Right lobe of liver (tissue), 4 donors: ENCODE results near the gene FNDC3B.

ENCODE experiments used
- POLR2A ChIP-seq: fragments of 450-650 bp; IDR thresholded peaks from one replicate; pipeline ENCODE4 v1.6.1; 2017; ENCODE audit warnings: antibody characterized with exemption, mild to moderate bottlenecking
- TF ChIP-seq, protein P1 (sequence below), 4 donors: fragments of 200-600 bp in 3 of 4; fragments of 450-650 bp in 1 of 4; IDR thresholded peaks; one replicate each; pipeline versions ENCODE4 v1.5.1 to v1.8.0; 2016 to 2022; ENCODE audit warnings: antibody characterized with exemption in 4 of 4, mild to moderate bottlenecking in 2 of 4
- donor health status: DM: no; HTN: no; CAD: no.
- donor health status: DM: no; HTN: no; CAD: no.
- donor health status: DM: no; HTN: yes; CAD: no.

DNA sequence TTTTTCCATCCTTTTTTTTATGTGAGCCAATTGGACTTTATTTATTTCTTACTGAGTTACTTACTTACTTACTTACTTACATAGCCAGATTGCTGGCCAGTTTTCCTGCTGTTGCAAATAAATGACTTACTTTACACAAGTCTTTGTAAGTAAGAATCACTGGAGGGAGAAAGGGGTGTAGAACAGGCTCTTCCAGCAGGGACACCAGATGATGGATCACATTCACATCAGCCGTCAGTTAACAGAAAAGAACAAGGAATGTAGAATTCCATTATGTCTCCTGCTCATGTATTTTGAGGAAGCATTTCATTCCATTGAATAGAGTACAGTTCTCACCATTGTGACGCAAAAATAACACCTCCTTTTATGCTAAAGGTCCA, 188.6 kb downstream of the FNDC3B start:
- TF ChIP-seq, protein P1, sequence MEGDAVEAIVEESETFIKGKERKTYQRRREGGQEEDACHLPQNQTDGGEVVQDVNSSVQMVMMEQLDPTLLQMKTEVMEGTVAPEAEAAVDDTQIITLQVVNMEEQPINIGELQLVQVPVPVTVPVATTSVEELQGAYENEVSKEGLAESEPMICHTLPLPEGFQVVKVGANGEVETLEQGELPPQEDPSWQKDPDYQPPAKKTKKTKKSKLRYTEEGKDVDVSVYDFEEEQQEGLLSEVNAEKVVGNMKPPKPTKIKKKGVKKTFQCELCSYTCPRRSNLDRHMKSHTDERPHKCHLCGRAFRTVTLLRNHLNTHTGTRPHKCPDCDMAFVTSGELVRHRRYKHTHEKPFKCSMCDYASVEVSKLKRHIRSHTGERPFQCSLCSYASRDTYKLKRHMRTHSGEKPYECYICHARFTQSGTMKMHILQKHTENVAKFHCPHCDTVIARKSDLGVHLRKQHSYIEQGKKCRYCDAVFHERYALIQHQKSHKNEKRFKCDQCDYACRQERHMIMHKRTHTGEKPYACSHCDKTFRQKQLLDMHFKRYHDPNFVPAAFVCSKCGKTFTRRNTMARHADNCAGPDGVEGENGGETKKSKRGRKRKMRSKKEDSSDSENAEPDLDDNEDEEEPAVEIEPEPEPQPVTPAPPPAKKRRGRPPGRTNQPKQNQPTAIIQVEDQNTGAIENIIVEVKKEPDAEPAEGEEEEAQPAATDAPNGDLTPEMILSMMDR (IDR thresholded peaks at IDR 0.05) = no peak
- no peak for TF ChIP-seq POLR2A
